MCF 10A (cell line): Measurements from ENCODE around the gene EFHC2. TPM values are rescaled to one million over a fixed set of nuclear protein-coding genes. Genes with fewer than 3 reads are reported as not detected.
"Not testable (repeated sequence)": the region's sequence is repeated elsewhere in the genome, so short reads cannot be mapped to it uniquely, and the experiment has no call there.

Experiments used
- BruUV-seq: library from RNA; stranded (reverse); fragments of 400-500 nt; replicated peaks from 2 replicates; lab custom pipeline; 2021; lab: Mats Ljungman, UMichigan
- CTCF ChIA-PET: fragments of 300-600 bp; sonication (Branson Sonifier 250); formaldehyde crosslinking; extraction: SDS; loops from one replicate; lab custom pipeline; 2021; ENCODE audit warnings: antibody characterized with exemption, inconsistent platforms; lab: Yijun Ruan, JAX
- POLR2A ChIA-PET: fragments of 300-600, 350-650 bp; sonication (Branson Sonifier 250); formaldehyde crosslinking; extraction: SDS; loops from one replicate; lab custom pipeline; 2020; ENCODE audit warnings: antibody characterized with exemption, inconsistent platforms; lab: Yijun Ruan, JAX
- DNase-seq: peaks from one replicate; pipeline ENCODE4 v3.0.0-alpha.2; 2018; ENCODE audit not compliant: unreplicated experiment
- H3K27ac Mint-ChIP-seq: one replicate; pipeline ENCODE4 v1.8.0; 2022; ENCODE audit warnings: mild to moderate bottlenecking, low read depth, mixed read lengths; ENCODE audit not compliant: unreplicated experiment
- H3K27me3 Mint-ChIP-seq: one replicate; pipeline ENCODE4 v1.8.0; 2022; ENCODE audit warnings: mixed read lengths; ENCODE audit not compliant: insufficient read depth, unreplicated experiment
- H3K36me3 Mint-ChIP-seq: one replicate; pipeline ENCODE4 v1.8.0; 2022; ENCODE audit warnings: mild to moderate bottlenecking, moderate library complexity, mixed read lengths; ENCODE audit not compliant: insufficient read depth, unreplicated experiment
- H3K4me1 Mint-ChIP-seq: one replicate; pipeline ENCODE4 v1.8.0; 2022; ENCODE audit warnings: mixed read lengths; ENCODE audit not compliant: insufficient read depth, unreplicated experiment
- H3K4me3 Mint-ChIP-seq: one replicate; pipeline ENCODE4 v1.8.0; 2022; ENCODE audit warnings: mild to moderate bottlenecking, moderate library complexity, mixed read lengths; ENCODE audit not compliant: unreplicated experiment
- H3K9me3 Mint-ChIP-seq: one replicate; pipeline ENCODE4 v1.8.0; 2022; ENCODE audit warnings: mixed read lengths; ENCODE audit not compliant: unreplicated experiment
- CTCF ChIP-seq: fragments of 200-600 bp; IDR thresholded peaks from one replicate; pipeline ENCODE4 v1.8.0; 2022; ENCODE audit warnings: antibody characterized with exemption, mild to moderate bottlenecking; ENCODE audit not compliant: unreplicated experiment
- intact Hi-C: fragments of 100-400 bp; cut with micrococcal nuclease; formaldehyde crosslinking; loops from 2 replicates; pipeline ENCODE4 v1.14.1; 2022
- total RNA-seq: library from RNA; stranded (reverse); gene quantifications from 2 replicates; pipeline ENCODE4 v1.2.3, GENCODE V29; 2022

Gene EFHC2
- total RNA-seq, 1 experiment from 2014 or later = not detected

DNA sequence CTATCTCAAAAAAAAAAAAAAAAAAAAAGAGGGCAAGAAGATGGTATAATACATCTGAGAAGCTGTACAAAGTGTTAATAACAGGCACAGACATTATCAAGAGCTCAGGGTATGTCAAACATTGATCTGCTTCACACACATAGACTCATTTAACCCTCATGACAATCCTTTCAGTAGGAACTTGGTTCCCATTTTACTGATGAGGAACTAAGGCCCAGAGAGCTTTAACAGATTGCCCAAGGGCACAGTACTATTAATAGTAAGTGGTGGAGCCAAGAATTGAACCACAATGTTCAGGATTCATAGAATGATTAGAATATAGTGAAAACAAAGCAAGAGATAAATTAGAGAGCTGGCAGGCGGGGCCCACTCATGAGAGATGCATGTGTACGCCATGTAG, 154.4 kb downstream of the EFHC2 start:
- CTCF ChIA-PET = no interaction called here
- H3K9me3 Mint-ChIP-seq = no peaks in the 10 kb centered on the region
- BruUV-seq = no TSS peak

GRCh38 chrX:44187915-44188314, 155.6 kb downstream of the EFHC2 start:
- DNase-seq = not testable (repeated sequence)

More for the DNA sequence above, 154.4 kb downstream of the EFHC2 start:
- POLR2A ChIA-PET = interaction anchor here (0.6 kb wide), 1 partner anchor 47 kb away, joined by 3 read pairs; no protein-coding TSS in a partner anchor
- intact Hi-C loops = no loop called here
- no peak for DNase-seq
- Mint-ChIP-seq H3K4me1 (no peaks in the 10 kb centered on the region), H3K27me3 (peaks cover 66% of the 10 kb centered on the region), H3K27ac (no peak overlapping the region), H3K4me3 (no peak overlapping the region), H3K36me3 (no peaks in the 10 kb centered on the region)
- TF ChIP-seq CTCF = no peak

DNA sequence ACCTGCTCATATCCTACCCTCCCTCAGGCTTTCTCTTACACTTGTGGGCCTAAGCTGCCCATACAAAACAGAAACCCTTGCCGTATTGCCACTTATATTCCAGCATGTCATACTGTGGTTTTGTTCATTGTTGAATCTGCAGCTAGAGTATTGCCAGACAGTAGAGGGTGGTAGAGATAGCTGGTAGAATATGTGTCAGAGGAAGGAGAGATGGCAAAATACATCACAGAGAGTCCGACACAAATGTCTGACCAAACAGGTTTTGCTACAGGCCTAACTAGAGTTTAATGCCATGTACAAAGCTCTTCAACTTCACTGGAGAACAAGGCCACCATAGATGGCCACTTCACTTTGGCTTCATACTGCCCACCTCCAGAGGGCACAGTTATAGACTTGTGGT, 160.1 kb downstream of the EFHC2 start:
- CTCF ChIA-PET = interaction anchor here (1.2 kb wide), 1 partner anchor 14 kb away, joined by 3 read pairs; no protein-coding TSS in a partner anchor
- BruUV-seq = no TSS peak
- Mint-ChIP-seq H3K27me3 (peaks cover 43% of the 10 kb centered on the region), H3K4me3 (no peak overlapping the region), H3K27ac (no peak overlapping the region), H3K9me3 (no peaks in the 10 kb centered on the region), H3K36me3 (no peaks in the 10 kb centered on the region), H3K4me1 (no peaks in the 10 kb centered on the region)
- DNase-seq = no peak
- intact Hi-C loops = no loop called here
- TF ChIP-seq CTCF = no peak
- POLR2A ChIA-PET = no interaction called here

More at GRCh38 chrX:44187915-44188314, 155.6 kb downstream of the EFHC2 start:
- H3K9me3 Mint-ChIP-seq, H3K4me1 Mint-ChIP-seq, H3K36me3 Mint-ChIP-seq, intact Hi-C loops, H3K27ac Mint-ChIP-seq, BruUV-seq, H3K4me3 Mint-ChIP-seq: not testable (repeated sequence)
- ChIA-PET POLR2A (interaction anchor here (0.6 kb wide), 1 partner anchor 9 kb away, joined by 3 read pairs; no protein-coding TSS in a partner anchor), CTCF (interaction anchor here (0.6 to 1.2 kb wide), 3 partner anchors 14 to 100 kb away, joined by 3 read pairs; no protein-coding TSS in a partner anchor)
- H3K27me3 Mint-ChIP-seq = peaks cover 66% of the 10 kb centered on the region

- no peak for TF ChIP-seq CTCF
- Mint-ChIP-seq H3K4me1 (no peaks in the 10 kb centered on the region), H3K36me3 (no peaks in the 10 kb centered on the region), H3K27me3 (peaks cover 53% of the 10 kb centered on the region), H3K27ac (no peak overlapping the region), H3K4me3 (no peak overlapping the region), H3K9me3 (peaks cover 10% of the 10 kb centered on the region)
- POLR2A ChIA-PET = interaction anchor here (0.6 to 0.7 kb wide), 3 partner anchors 9 to 956 kb away, joined by 3 read pairs; no protein-coding TSS in a partner anchor
- intact Hi-C loops = no loop called here
- BruUV-seq = no TSS peak
- DNase-seq = no peak
- CTCF ChIA-PET = no interaction called here
These were observed 165.0 kb downstream of the EFHC2 start for GRCh38 chrX:44178274-44179053.
